Measurements from ENCODE around the gene BCL2L11.

BCL2L11 gene

GRCh38 chr2:111105926-111106325 is 14.8 kb upstream of the BCL2L11 start:
- TF ChIP-seq MYC (IDR thresholded peaks at IDR 0.05; ENCODE audit: low read depth, low read length), result no peak
- no peak for TF ChIP-seq POLR2A (IDR thresholded peaks at IDR 0.05; ENCODE audit: extremely low read depth, insufficient read length)
- TF ChIP-seq CTCF (IDR thresholded peaks at IDR 0.05; ENCODE audit: low read depth, low read length), result no peak
- no peak for TF ChIP-seq MAX (IDR thresholded peaks at IDR 0.05; ENCODE audit: low read depth, low read length)
- H3K4me3 ChIP-seq (ENCODE audit: low read depth, low read length), result no peak overlapping the region
- no peak for DNase-seq (ENCODE audit: low read depth)

GRCh38 chr2:111106706-111107105 is 14.0 kb upstream of the BCL2L11 start:
- TF ChIP-seq MYC (IDR thresholded peaks at IDR 0.05; ENCODE audit: low read depth, low read length) (no peak), POLR2A (IDR thresholded peaks at IDR 0.05; ENCODE audit: extremely low read depth, insufficient read length) (no peak), CTCF (IDR thresholded peaks at IDR 0.05; ENCODE audit: low read depth, low read length) (no peak), MAX (IDR thresholded peaks at IDR 0.05; ENCODE audit: low read depth, low read length) (no peak)
- peak; percentile 65 for DNase-seq (ENCODE audit: low read depth)
- no peak overlapping the region for H3K4me3 ChIP-seq (ENCODE audit: low read depth, low read length)

GRCh38 chr2:111108745-111109271 is 11.9 kb upstream of the BCL2L11 start:
- H3K4me3 ChIP-seq (ENCODE audit: low read depth, low read length), result no peak overlapping the region
- TF ChIP-seq POLR2A (IDR thresholded peaks at IDR 0.05; ENCODE audit: extremely low read depth, insufficient read length) (no peak), MYC (IDR thresholded peaks at IDR 0.05; ENCODE audit: low read depth, low read length) (no peak), MAX (IDR thresholded peaks at IDR 0.05; ENCODE audit: low read depth, low read length) (no peak), CTCF (IDR thresholded peaks at IDR 0.05; ENCODE audit: low read depth, low read length) (no peak)
- no peak for DNase-seq (ENCODE audit: low read depth)

- DNase-seq (ENCODE audit: low read depth), result no peak
- H3K4me3 ChIP-seq (ENCODE audit: low read depth, low read length), result no peak overlapping the region
- no peak for TF ChIP-seq CTCF (IDR thresholded peaks at IDR 0.05; ENCODE audit: low read depth, low read length)
- no peak for TF ChIP-seq POLR2A (IDR thresholded peaks at IDR 0.05; ENCODE audit: extremely low read depth, insufficient read length)
- TF ChIP-seq MYC (IDR thresholded peaks at IDR 0.05; ENCODE audit: low read depth, low read length), result no peak
- no peak for TF ChIP-seq MAX (IDR thresholded peaks at IDR 0.05; ENCODE audit: low read depth, low read length)
Observed at GRCh38 chr2:111111101-111111755, 9.5 kb upstream of the BCL2L11 start.

GRCh38 chr2:111113838-111114237 is 6.9 kb upstream of the BCL2L11 start:
- no peak for DNase-seq (ENCODE audit: low read depth)
- TF ChIP-seq MYC (IDR thresholded peaks at IDR 0.05; ENCODE audit: low read depth, low read length), result no peak
- no peak for TF ChIP-seq MAX (IDR thresholded peaks at IDR 0.05; ENCODE audit: low read depth, low read length)
- no peak for TF ChIP-seq POLR2A (IDR thresholded peaks at IDR 0.05; ENCODE audit: extremely low read depth, insufficient read length)
- no peak for TF ChIP-seq CTCF (IDR thresholded peaks at IDR 0.05; ENCODE audit: low read depth, low read length)
- no peak overlapping the region for H3K4me3 ChIP-seq (ENCODE audit: low read depth, low read length)

All from NB4 (cell line).